NCI-H2107 (cell line): ENCODE results near the gene OS9.
A peak's percentile ranks its signal among the peaks of the same experiment; 100 is the strongest.

ENCODE experiments used
- DNase-seq: peaks from one replicate; lab custom pipeline; 2025; lab: John Stamatoyannopoulos, UW

OS9 gene

DNA sequence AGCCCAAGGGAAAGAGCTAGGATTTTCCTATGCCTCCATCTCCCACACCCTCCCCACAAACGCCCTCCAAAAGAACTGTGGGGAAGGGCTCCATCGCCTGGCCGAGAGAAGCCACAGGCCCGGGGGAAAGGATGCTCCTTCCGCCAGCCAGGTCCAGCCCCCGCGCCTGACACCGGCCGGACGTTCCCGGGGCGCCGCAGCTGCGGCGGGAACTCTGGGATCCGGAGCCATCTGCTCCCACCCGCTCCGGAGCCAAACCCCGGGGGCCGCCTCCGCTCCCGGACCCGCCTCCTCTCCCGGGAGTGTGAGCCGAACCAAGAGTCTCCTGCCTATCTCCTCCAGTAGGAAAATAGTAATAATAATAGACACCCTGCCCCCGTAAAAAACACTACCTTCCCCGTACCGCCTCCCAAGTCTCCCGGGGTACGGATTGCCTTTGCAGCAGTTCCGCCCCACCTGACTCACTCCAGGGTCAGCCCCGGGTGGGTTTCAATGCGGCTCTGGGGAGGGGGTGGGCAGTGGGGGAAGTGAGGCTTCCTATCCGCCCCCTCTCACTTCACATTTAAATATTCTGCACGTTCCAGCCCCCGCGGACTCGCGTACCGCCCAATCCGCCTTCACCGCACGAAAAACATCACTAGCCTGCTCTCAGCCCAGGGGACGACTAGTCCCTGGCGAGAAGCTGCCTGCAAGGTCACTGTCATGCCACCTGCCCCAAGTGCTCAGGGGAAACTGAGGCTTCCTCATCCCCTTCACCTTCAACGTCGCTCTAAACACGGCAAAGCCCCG, 42.2 kb downstream of the OS9 start:
- DNase-seq = no peak

GRCh38 chr12:57736741-57737466, 43.0 kb downstream of the OS9 start:
- no peak for DNase-seq

- DNase-seq = no peak
These were observed 43.8 kb downstream of the OS9 start for GRCh38 chr12:57737467-57738460.

GRCh38 chr12:57738661-57739237, 44.8 kb downstream of the OS9 start, which contains the start of gene AGAP2:
TSS of gene AGAP2 (minus strand) at chr12:57738742. CDS start at chr12:57738246, 496 bp downstream.
- no peak for DNase-seq

DNA sequence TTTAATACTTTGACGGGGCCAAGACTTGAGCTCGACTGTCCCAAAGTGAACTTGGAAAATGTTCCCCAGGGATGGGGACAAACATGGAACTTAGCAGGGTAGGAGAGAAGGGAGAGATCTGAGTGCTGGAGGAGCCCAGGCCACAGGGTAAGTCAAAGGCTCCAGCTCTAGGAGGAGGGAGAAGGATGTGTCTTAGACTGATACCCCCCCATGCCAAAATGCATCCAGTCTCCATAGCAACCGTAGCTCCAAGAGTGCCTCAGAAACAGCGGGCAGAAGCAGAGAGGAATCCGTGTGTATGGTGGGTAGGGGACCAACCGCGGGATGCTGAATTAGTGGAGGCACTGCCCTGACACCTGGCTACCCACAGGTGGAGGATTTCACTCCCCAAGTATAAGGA, 45.5 kb downstream of the OS9 start:
- no peak for DNase-seq

GRCh38 chr12:57739914-57740538, 46.1 kb downstream of the OS9 start:
- no peak for DNase-seq

GRCh38 chr12:57740656-57741412, 46.9 kb downstream of the OS9 start:
- DNase-seq = no peak

- DNase-seq = no peak
These were observed 47.5 kb downstream of the OS9 start for GRCh38 chr12:57741413-57741789.

- DNase-seq = no peak
These were observed 48.2 kb downstream of the OS9 start for GRCh38 chr12:57741844-57742738.

GRCh38 chr12:57743769-57744168, 49.8 kb downstream of the OS9 start:
- DNase-seq = no peak

DNA sequence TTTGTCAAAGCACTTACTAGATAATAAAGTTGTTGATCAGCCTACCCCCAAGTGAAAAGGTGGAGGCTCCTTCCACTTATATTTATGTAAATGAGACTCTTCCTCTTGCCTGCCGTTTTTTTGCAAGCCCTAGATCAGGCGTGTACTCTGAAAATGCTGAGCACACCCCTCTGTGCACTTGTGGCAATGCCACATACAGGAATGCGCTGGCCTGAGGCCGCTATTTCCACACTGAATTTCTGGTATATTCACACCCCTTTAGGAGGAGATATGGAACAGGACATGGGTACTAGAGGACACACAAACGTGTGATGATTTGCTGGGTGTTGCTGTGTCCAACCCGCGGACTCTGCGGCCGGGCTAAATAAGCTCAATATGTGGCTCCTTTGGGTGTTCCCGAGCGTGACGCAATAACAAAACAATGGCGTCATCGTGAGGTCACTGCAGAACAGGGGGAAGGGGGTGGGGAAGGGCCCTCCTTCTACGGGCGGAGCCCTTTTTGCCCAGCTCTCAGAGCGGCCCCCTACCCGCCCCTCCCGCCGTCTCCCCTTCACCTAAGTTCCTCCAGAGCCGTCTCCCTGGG, 50.4 kb downstream of the OS9 start:
- peak; percentile 94 for DNase-seq

DNA sequence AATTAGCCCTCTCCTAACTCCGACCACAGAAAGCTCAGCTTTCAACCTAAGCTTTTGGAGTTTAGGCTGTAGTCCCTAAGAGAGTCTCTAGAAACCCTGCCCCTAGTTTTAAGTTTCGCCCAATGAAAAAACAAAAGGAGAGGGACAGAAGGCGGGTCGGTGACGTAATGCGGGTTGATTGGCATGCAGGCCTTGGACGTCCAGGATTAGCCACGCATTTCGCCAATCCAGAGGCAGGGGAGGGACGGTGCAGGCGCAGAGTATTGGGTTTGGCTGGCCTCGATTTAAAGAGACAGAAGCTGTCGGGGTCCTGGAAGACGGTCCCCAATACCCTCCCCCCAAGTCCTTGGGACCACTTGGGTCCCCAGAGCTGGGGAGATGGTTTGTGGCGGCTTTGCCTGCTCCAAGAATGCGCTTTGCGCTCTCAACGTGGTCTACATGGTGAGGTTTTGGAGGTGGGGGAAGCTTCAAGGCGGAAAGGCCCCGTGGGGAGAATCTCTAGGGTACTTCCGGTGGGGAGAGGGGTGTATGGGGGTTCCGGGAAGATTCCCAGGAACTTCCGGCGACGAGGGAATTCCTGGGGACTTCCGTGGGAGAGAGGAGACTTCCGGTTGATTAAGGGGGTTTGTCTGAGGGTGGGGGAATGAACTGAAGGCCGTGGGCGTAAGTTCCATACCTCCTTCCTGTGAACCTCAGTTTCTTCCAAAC, 51.0 kb downstream of the OS9 start, which contains the start of gene TSPAN31:
Gene TSPAN31 (plus strand): TSS at position 263 of the 708 bp plus-strand sequence. CDS start 116 bp downstream, at position 379.
- DNase-seq = peak; percentile 98

GRCh38 chr12:57745485-57745881, 51.6 kb downstream of the OS9 start:
- no peak for DNase-seq

DNA sequence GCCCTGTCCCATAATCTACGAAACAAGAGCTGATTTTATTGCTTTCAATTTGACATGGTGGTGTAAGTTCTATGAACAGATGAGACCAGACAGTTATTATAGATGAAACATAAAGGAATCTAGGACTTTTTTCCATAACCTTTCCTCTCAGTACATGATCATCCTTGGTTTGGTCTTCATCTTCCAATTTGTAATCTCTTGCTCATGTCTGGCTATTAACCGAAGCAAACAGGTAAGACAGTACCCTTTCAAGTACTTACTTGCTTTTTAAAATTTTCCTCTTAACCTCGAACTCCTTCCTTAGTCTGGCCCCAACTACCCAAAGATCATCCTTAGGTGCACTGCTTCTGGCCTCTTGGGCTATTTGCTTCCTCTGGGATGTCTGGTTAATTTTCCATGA, 52.1 kb downstream of the OS9 start:
- no peak for DNase-seq

DNA sequence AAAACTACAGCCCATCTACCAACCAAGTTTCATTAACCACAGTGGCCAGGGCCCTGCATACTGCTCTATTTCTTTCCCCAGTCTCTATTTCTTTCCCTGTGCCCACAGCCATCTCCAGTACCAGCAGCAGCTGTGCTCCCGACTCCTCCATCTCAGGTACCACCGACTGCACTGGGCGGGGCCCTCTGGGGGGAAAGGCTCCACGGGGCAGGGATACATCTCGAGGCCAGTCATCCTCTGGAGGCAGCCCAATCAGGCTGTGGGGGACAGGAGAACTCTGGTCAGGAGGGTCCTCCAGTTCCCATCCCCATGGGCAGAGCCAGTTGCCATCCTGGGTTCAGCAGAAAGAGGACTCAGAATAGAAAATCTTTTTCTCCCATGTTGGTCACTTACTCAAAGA, 55.1 kb downstream of the OS9 start:
- no peak for DNase-seq

DNA sequence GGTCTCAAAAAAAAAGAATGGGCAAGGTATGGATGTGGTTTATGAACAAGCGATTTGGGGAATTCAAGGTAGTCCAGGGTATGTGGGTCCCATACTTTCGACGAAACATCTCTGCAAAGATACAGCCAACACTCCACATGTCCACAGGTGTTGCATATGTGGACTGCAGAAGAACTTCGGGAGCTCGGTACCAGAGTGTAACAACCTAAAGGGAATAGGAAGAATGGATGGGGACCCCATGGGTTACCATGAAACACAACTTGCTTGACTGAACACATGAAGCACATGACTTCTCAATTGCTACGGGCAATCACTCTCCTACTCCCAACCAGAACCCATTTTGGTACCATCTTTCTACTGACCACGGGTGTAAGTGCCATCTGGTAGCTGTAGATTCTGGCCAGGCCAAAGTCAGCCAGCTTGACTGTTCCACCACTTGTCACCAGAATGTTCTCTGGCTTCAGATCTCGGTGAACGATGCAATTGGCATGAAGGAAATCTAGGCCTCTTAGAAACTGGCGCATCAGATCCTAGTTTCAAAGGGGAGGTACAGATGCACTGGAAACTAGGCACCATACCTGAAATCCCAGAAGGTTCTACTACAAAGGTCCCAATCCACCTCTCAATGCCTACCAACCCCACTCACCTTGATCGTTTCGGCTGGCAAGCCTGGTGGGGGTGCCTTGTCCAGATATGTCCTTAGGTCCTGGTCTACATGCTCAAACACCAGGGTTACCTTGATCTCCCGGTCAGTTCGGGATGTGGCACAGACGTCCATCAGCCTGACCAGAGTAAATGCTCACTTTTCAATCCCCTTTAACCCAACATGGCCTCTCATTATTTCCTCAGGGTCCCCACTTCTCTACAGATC, 56.9 kb downstream of the OS9 start:
- DNase-seq = no peak

DNA sequence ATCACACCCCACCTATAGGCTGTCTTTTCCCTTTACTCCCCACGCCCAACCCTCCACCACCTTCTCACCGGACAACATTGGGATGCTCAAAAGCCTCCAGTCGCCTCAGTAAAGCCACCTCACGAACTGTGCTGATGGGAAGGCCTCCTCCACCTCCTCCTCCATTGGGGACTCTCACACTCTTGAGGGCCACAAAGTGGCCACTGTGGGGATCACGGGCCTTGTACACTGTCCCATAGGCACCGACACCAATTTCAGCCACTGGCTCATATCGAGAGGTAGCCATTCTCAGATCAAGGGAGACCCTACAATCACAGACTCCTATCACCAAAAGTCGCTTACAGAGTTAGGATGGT, 57.5 kb downstream of the OS9 start:
- DNase-seq = no peak
